Right lobe of liver (tissue), 4 donors: ENCODE measurements around the gene CA5A.

Source experiments
- POLR2A ChIP-seq: fragments of 450-650 bp; IDR thresholded peaks from one replicate; pipeline ENCODE4 v1.6.1; 2017; ENCODE audit warnings: antibody characterized with exemption, mild to moderate bottlenecking
- TF ChIP-seq, protein P1 (sequence below), 4 donors: fragments of 200-600 bp in 3 of 4; fragments of 450-650 bp in 1 of 4; IDR thresholded peaks; one replicate each; pipeline versions ENCODE4 v1.5.1 to v1.8.0; 2016 to 2022; ENCODE audit warnings: antibody characterized with exemption in 4 of 4, mild to moderate bottlenecking in 2 of 4
- donor health status: DM: no; HTN: no; CAD: no.
- donor health status: DM: no; HTN: no; CAD: no.
- donor health status: DM: no; HTN: yes; CAD: no.

DNA sequence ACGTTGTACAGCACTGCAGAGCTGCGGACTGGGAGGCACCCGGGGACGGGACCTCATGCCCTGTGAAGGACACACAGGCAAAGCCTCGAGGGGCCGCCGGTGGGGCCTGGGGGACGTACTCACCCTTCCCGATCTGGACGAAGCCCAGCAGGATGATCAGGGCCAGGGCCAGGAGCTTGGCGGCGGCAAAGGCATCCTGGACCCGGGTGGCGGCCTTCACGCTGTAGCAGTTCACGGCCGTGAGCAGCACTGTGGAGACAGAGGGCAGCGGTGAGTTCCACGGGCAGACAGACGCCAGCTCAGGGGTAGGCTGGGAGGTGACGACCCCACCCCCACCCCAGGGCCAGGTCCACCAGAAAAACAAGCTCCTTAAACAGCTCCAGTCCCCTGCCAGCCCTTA is 84.7 kb downstream of the CA5A start:
- TF ChIP-seq, protein P1, sequence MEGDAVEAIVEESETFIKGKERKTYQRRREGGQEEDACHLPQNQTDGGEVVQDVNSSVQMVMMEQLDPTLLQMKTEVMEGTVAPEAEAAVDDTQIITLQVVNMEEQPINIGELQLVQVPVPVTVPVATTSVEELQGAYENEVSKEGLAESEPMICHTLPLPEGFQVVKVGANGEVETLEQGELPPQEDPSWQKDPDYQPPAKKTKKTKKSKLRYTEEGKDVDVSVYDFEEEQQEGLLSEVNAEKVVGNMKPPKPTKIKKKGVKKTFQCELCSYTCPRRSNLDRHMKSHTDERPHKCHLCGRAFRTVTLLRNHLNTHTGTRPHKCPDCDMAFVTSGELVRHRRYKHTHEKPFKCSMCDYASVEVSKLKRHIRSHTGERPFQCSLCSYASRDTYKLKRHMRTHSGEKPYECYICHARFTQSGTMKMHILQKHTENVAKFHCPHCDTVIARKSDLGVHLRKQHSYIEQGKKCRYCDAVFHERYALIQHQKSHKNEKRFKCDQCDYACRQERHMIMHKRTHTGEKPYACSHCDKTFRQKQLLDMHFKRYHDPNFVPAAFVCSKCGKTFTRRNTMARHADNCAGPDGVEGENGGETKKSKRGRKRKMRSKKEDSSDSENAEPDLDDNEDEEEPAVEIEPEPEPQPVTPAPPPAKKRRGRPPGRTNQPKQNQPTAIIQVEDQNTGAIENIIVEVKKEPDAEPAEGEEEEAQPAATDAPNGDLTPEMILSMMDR (IDR thresholded peaks at IDR 0.05): no peak
- TF ChIP-seq POLR2A: no peak
